ENCODE measurements around the gene MRTO4. TPM values are rescaled to one million over a fixed set of nuclear protein-coding genes. Genes with fewer than 3 reads are reported as not detected.
"Not testable (repeated sequence)": the region's sequence is repeated elsewhere in the genome, so short reads cannot be mapped to it uniquely, and the experiment has no call there.

MRTO4 gene
- total RNA-seq, 1 donor from 2014 or later: 29.1 TPM

DNA sequence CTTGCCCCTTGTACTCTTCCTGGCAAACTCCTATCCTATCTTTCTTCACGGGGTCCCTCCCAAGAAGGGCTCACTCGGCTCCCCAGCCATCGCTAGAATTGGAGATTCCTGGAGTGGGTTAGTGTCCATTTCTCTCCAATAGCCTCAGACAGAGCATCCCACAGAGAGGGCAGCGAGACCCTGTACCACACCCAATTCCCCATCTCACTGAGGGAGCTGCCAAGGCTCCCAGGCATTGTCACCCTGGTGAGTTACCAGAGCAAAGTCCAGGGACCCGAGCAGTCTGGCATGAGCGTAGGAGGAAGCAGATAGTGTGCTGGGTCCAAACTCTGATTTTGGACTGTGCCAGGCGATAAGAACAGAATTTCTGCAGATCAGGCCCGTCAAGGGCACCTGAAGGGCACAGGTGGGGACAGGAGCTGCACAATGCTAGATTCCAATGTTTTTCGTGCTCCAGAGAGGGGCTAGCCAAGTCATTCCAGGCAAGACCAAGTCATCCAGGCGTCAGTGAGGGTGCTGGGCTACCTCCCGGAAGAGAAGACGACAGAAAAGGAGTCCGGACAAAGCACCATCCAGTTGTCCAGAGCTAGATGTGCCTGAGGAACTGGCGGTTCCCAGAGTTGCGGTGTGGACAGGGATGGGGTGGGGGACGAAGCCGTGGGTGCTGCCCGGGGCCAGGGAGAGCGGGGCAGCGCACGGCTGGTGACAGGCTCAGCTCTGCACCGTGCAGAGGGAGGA, 21.7 kb downstream of the MRTO4 start:
- Mint-ChIP-seq H3K27me3 (ENCODE audit: unreplicated experiment) (peaks cover 3% of the 10 kb centered on the region), H3K4me1 (ENCODE audit: low read depth, unreplicated experiment) (no peaks in the 10 kb centered on the region), H3K4me3 (ENCODE audit: unreplicated experiment) (peak overlapping the region; percentile 11), H3K27ac (ENCODE audit: unreplicated experiment) (no peak overlapping the region), H3K36me3 (ENCODE audit: unreplicated experiment) (peaks cover 10% of the 10 kb centered on the region), H3K9me3 (ENCODE audit: unreplicated experiment) (peaks cover 5% of the 10 kb centered on the region)
- TF ChIP-seq, protein P1, sequence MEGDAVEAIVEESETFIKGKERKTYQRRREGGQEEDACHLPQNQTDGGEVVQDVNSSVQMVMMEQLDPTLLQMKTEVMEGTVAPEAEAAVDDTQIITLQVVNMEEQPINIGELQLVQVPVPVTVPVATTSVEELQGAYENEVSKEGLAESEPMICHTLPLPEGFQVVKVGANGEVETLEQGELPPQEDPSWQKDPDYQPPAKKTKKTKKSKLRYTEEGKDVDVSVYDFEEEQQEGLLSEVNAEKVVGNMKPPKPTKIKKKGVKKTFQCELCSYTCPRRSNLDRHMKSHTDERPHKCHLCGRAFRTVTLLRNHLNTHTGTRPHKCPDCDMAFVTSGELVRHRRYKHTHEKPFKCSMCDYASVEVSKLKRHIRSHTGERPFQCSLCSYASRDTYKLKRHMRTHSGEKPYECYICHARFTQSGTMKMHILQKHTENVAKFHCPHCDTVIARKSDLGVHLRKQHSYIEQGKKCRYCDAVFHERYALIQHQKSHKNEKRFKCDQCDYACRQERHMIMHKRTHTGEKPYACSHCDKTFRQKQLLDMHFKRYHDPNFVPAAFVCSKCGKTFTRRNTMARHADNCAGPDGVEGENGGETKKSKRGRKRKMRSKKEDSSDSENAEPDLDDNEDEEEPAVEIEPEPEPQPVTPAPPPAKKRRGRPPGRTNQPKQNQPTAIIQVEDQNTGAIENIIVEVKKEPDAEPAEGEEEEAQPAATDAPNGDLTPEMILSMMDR (IDR thresholded peaks at IDR 0.05; ENCODE audit: partially characterized antibody, unreplicated experiment): no peak
- no peak for DNase-seq

DNA sequence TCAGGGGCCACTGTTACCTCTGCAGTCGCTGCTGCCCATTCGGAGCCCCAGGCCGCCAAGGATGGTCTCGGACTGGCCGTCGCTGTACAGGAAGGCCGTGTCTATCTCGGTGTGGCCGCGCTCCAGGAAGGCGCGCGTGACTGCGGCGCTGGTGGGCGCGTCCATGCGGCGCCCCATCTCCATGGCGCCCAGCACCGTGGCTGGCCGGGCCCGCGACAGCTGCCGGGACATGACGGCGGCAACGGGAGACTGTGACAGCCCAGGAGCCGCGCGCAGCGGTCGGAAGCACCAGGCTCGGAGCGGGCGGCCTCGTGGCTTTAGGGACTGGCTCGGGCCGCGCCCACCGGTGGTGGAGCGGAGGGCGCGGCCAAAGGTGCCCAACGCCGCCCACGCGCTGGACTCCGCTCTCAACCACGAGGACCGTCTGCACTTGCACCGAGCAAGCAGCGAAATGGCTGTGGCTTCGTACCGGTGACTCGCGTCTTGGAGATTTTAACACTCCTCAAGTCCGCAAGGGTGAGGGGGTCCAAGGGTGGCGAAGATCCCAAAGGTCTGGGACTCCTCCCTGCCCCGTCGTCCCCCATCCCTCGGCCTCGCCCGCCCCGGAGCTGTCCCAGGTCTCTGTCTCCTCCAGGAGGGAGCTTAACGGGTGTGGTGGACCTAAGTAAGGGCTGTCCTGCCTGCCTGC, 22.4 kb downstream of the MRTO4 start:
- H3K27me3 Mint-ChIP-seq (ENCODE audit: unreplicated experiment); H3K4me3 Mint-ChIP-seq (ENCODE audit: unreplicated experiment); H3K9me3 Mint-ChIP-seq (ENCODE audit: unreplicated experiment); H3K4me1 Mint-ChIP-seq (ENCODE audit: low read depth, unreplicated experiment); DNase-seq; H3K27ac Mint-ChIP-seq (ENCODE audit: unreplicated experiment): not testable (repeated sequence)
- peaks cover 10% of the 10 kb centered on the region for H3K36me3 Mint-ChIP-seq (ENCODE audit: unreplicated experiment)

DNA sequence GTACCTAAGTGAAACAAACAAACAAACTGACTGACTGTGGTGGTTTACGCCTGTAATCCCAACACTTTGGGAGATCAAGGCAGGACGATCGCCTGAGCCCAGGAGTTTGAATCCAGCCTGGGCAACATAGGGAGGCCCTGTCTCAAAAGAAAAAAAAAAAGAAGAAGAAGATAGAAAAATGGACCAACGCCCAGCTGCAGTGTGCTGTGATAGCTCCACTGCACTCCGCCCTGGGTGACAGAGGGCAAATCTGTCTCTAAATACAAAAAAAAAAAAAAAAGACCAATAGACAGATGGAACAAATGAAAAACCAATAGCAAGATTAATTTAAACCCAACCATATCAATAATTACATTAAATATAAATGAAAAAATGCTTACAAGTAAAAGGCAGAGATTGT, 23.0 kb downstream of the MRTO4 start:
- TF ChIP-seq, protein P1 (IDR thresholded peaks at IDR 0.05; ENCODE audit: partially characterized antibody, unreplicated experiment): no peak
- Mint-ChIP-seq H3K4me1 (ENCODE audit: low read depth, unreplicated experiment) (no peaks in the 10 kb centered on the region), H3K27ac (ENCODE audit: unreplicated experiment) (no peak overlapping the region), H3K4me3 (ENCODE audit: unreplicated experiment) (no peak overlapping the region), H3K9me3 (ENCODE audit: unreplicated experiment) (peaks cover 5% of the 10 kb centered on the region), H3K27me3 (ENCODE audit: unreplicated experiment) (peaks cover 3% of the 10 kb centered on the region), H3K36me3 (ENCODE audit: unreplicated experiment) (peaks cover 10% of the 10 kb centered on the region)
- no peak for DNase-seq

DNA sequence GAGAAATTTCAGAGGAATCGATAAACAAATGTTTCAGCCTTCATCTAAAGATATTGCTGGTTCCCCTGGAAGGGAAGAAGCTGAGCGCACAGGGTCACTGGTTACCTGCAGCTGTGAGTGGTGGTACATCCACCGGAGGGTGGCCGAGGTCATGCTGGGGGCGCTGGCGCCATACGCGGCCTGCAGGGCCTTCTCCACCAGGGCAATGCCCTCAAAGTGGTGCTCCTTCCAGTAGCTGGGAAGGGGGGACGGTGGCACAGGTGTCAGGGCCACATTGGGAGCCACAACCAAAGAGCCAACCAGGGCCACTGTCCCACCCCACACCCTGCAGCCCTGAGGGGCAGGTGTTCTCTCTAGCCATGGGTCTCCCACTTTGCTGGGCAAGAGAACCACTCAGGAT, 32.3 kb downstream of the MRTO4 start:
- no peak for DNase-seq
- H3K4me1 Mint-ChIP-seq (ENCODE audit: low read depth, unreplicated experiment): no peaks in the 10 kb centered on the region
- no peaks in the 10 kb centered on the region for H3K36me3 Mint-ChIP-seq (ENCODE audit: unreplicated experiment)
- TF ChIP-seq, protein P1 (IDR thresholded peaks at IDR 0.05; ENCODE audit: partially characterized antibody, unreplicated experiment): no peak
- peaks cover 13% of the 10 kb centered on the region for H3K27me3 Mint-ChIP-seq (ENCODE audit: unreplicated experiment)
- no peak overlapping the region for H3K27ac Mint-ChIP-seq (ENCODE audit: unreplicated experiment)
- H3K4me3 Mint-ChIP-seq (ENCODE audit: unreplicated experiment): no peak overlapping the region
- H3K9me3 Mint-ChIP-seq (ENCODE audit: unreplicated experiment): peaks cover 5% of the 10 kb centered on the region

DNA sequence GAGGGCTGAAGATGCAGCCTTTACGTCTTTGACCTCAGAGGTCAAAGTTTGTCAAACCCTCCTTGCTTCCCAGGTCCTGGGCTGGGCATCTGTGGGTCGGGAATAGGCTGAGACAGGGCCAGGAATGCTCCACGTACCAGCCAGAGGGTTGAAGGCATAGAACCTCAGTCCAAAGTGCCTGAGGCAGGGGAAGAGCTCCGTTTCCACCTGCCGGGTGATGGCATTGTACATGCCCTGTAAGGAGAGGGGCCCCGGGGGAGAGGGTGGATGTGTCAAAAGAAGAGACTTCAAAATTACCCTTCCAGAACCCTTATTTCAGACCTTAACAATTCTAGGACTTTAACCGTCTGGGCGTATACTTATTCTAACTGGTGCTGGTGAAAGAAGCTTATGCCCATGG, 33.3 kb downstream of the MRTO4 start:
- no peak overlapping the region for H3K27ac Mint-ChIP-seq (ENCODE audit: unreplicated experiment)
- TF ChIP-seq, protein P1 (IDR thresholded peaks at IDR 0.05; ENCODE audit: partially characterized antibody, unreplicated experiment): no peak
- H3K9me3 Mint-ChIP-seq (ENCODE audit: unreplicated experiment): peaks cover 5% of the 10 kb centered on the region
- no peaks in the 10 kb centered on the region for H3K4me1 Mint-ChIP-seq (ENCODE audit: low read depth, unreplicated experiment)
- H3K36me3 Mint-ChIP-seq (ENCODE audit: unreplicated experiment): peaks cover 6% of the 10 kb centered on the region
- no peak for DNase-seq
- no peak overlapping the region for H3K4me3 Mint-ChIP-seq (ENCODE audit: unreplicated experiment)
- peaks cover 16% of the 10 kb centered on the region for H3K27me3 Mint-ChIP-seq (ENCODE audit: unreplicated experiment)

DNA sequence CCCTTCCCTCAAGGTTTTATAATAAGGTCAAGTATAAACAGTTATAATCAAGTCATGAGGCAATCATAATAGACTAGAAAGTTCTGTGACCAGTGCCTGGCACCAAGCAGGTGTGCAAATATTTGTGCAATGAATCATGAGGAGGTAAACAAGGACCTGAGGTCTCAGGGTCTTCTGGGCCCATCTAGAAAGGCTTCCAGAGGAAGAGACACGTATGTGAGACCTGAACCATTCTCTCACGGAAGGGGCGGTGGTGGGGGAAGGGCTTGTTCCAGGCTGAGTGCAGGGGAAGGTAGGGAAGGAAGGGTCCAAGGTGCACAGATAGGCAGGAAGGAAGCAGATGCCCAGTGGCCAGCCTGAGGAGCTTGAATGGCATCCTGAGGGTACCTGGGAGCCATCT, 33.8 kb downstream of the MRTO4 start:
- H3K4me1 Mint-ChIP-seq (ENCODE audit: low read depth, unreplicated experiment); H3K36me3 Mint-ChIP-seq (ENCODE audit: unreplicated experiment); H3K27ac Mint-ChIP-seq (ENCODE audit: unreplicated experiment); H3K4me3 Mint-ChIP-seq (ENCODE audit: unreplicated experiment); DNase-seq; H3K9me3 Mint-ChIP-seq (ENCODE audit: unreplicated experiment): not testable (repeated sequence)
- H3K27me3 Mint-ChIP-seq (ENCODE audit: unreplicated experiment): peaks cover 16% of the 10 kb centered on the region

DNA sequence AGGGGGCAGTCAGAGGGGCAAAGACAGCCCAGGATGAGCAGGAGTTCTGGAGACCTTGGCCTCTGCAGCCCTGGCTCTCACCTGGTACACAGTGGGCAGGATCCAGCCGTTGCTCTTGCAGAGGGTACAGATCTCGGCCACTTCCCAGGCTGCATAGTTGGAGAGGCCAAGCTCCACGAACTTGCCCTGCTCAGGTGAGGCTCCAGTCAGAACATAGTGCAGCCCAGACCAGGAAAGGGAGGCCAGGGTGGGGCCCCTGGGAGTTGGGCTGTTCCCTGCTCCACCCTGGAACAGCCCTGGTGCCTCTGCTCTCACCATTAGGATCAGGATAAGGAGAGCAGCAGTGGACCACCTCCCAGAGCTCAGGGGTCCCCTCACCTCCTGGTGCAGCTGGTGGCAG, 34.2 kb downstream of the MRTO4 start:
- H3K36me3 Mint-ChIP-seq (ENCODE audit: unreplicated experiment); H3K4me3 Mint-ChIP-seq (ENCODE audit: unreplicated experiment); DNase-seq; H3K9me3 Mint-ChIP-seq (ENCODE audit: unreplicated experiment); H3K4me1 Mint-ChIP-seq (ENCODE audit: low read depth, unreplicated experiment); H3K27ac Mint-ChIP-seq (ENCODE audit: unreplicated experiment): not testable (repeated sequence)
- peaks cover 16% of the 10 kb centered on the region for H3K27me3 Mint-ChIP-seq (ENCODE audit: unreplicated experiment)

Measured in glutamatergic neuron (in vitro differentiated cells).